Lung (tissue), 12 donors: ENCODE measurements around the gene SGCA. TPM values are rescaled to one million over a fixed set of nuclear protein-coding genes. Genes with fewer than 3 reads are reported as not detected.

Source experiments
- ATAC-seq: fragments of 200-7000 bp; cut with Tn5 transposase; one replicate; pipeline ENCODE4 v1.9.1; 2020; ENCODE audit warnings: moderate number of reproducible peaks; ENCODE audit not compliant: insufficient read depth, low FRiP score
- DNase-seq, 3 donors: peaks; one replicate each; pipeline ENCODE4 v3.0.0-alpha.2; 2013 to 2017
- H3K27ac ChIP-seq, 2 donors: one replicate each; pipeline ENCODE4 v1.5.1; 2013; ENCODE audit warnings: mild to moderate bottlenecking in 2 of 2, moderate library complexity in 2 of 2, control low read depth in 1 of 2, inconsistent platforms in 1 of 2, low read depth in 1 of 2, low read length in 1 of 2
- H3K27me3 ChIP-seq, 3 donors: one replicate each; pipeline ENCODE4 v1.5.1; 2013; ENCODE audit warnings: low read length in 2 of 3; ENCODE audit not compliant: control insufficient read depth in 3 of 3, insufficient read depth in 3 of 3
- H3K36me3 ChIP-seq, 4 donors: one replicate each; pipeline ENCODE4 v1.5.1; 2013; ENCODE audit warnings: low read length in 4 of 4, mild to moderate bottlenecking in 1 of 4, moderate library complexity in 1 of 4; ENCODE audit not compliant: control insufficient read depth in 4 of 4, insufficient read depth in 4 of 4
- H3K4me1 ChIP-seq, 5 donors: one replicate each; pipeline ENCODE4 v1.5.1; 2013; ENCODE audit warnings: low read length in 5 of 5, mild to moderate bottlenecking in 2 of 5, moderate library complexity in 1 of 5; ENCODE audit not compliant: control insufficient read depth in 5 of 5, insufficient read depth in 5 of 5
- H3K4me3 ChIP-seq: one replicate; pipeline ENCODE4 v1.5.1; 2013; ENCODE audit warnings: mild to moderate bottlenecking, control low read depth, moderate library complexity
- H3K9ac ChIP-seq, 2 donors: one replicate each; pipeline ENCODE4 v1.5.1; 2013; ENCODE audit warnings: low read length in 2 of 2, control low read depth in 1 of 2; ENCODE audit not compliant: insufficient read depth in 1 of 2
- H3K9me3 ChIP-seq, 4 donors: one replicate each; pipeline ENCODE4 v1.5.1; 2013; ENCODE audit warnings: low read length in 3 of 4, mild to moderate bottlenecking in 1 of 4, moderate library complexity in 1 of 4; ENCODE audit not compliant: control insufficient read depth in 4 of 4, insufficient read depth in 3 of 4
- WGBS, 2 donors: extraction: QIAGEN DNeasy Blood & Tissue Kit; methylation state at CpG; one replicate each; pipeline ENCODE4 v1.1.7; 2013; 5-methylcytosine and 5-hydroxymethylcytosine counted together
- polyA plus RNA-seq, 2 donors: library from polyadenylated mRNA; stranded (reverse); fragments of 200-250 nt; gene quantifications; one replicate each; pipeline ENCODE4 v1.2.1, GENCODE V29; 2013
- total RNA-seq, 2 donors: library from RNA; depleted of rRNA in 1 of 2; stranded (reverse); fragments of >200 nt in 1 of 2; gene quantifications; one replicate each; pipeline ENCODE4 v1.2.1, GENCODE V29; 2014 to 2021
- TF ChIP-seq, protein P1 (sequence below): IDR thresholded peaks from 2 replicates; pipeline ENCODE4 v1.5.1; 2012; ENCODE audit warnings: mild to moderate bottlenecking; ENCODE audit errors: control extremely low read depth, extremely low read depth
- donor health status: control.
- donor health status: control.
- donor health status: Bipolar disorder and iron deficiency.
- donor health status: healthy.
- donor health status: DM: yes; HTN: yes; CAD: no.

The SGCA gene
- total and polyA plus RNA-seq, 4 donors: 5.0 to 19.4 (median 14.0) TPM

DNA sequence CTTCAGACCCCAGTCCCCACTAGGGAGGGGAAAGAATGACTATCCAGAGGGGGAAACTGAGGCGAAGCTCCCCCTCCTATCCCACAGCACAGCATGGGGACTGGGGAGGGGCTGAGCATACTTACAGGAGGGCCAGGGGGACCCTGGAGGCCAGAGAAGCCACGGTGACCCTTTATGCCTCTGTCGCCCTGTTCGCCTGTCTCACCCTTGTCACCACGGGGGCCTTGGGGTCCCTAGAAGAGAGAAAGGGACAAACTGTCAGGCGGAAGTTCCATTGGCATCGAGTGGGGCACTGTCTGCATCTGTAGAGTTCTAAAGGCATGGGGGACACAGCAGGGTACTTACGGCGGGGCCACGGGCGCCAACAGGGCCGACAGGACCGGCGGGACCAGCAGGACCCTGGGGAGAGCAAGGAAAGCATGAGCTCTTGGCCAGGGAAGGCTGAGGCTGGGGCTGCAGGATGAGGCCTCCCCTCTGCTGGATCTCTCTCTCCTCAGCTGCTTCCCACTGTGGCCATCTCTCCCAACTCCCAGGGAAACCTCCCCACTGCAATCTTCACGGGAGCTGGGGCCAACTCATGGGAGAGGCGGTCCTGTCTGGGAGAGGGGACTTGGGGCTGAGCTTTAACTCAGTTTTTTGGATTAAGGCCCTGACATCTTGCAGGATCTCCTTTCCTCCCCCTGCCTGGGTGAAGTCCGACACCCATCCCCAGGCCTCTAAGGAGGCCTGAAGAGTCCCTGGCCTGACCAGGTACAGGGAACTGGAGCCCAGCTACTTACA is 22.1 kb downstream of the SGCA start:
- Histone ChIP-seq H3K27ac (no peak overlapping the region), H3K4me3 (no peak overlapping the region), H3K27me3 (no peaks in the 10 kb centered on the region), H3K9ac (no peak overlapping the region), H3K4me1 (peaks cover 0 to 14% (median 0%) of the 10 kb centered on the region in 5 donors), H3K36me3 (peaks cover 4 to 67% (median 37%) of the 10 kb centered on the region in 4 donors), H3K9me3 (no peaks in the 10 kb centered on the region)
- ATAC-seq (no peak), DNase-seq (peak in 1 of 3 donors; percentile 27)
- WGBS, 2 donors: 87 to 92% methylated on average over 17 of the region's 17 CpGs
- TF ChIP-seq, protein P1, sequence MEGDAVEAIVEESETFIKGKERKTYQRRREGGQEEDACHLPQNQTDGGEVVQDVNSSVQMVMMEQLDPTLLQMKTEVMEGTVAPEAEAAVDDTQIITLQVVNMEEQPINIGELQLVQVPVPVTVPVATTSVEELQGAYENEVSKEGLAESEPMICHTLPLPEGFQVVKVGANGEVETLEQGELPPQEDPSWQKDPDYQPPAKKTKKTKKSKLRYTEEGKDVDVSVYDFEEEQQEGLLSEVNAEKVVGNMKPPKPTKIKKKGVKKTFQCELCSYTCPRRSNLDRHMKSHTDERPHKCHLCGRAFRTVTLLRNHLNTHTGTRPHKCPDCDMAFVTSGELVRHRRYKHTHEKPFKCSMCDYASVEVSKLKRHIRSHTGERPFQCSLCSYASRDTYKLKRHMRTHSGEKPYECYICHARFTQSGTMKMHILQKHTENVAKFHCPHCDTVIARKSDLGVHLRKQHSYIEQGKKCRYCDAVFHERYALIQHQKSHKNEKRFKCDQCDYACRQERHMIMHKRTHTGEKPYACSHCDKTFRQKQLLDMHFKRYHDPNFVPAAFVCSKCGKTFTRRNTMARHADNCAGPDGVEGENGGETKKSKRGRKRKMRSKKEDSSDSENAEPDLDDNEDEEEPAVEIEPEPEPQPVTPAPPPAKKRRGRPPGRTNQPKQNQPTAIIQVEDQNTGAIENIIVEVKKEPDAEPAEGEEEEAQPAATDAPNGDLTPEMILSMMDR: no peak

DNA sequence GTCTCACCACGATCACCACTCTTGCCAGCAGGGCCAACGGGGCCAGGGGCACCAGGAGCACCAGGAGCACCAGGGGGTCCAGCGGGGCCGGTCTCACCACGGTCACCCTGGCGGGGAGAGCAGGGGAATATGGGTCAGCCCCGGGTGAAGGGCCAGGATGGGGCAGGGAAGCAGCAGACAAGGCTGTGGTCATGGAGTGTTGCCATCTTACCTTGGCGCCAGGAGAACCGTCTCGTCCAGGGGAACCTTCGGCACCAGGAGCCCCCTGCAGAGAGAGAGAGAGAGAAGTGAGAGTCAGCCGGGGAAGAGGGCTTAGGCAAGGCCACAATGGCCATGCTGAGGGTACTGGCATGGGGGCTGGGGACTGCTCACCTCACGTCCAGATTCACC is 22.7 kb downstream of the SGCA start:
- Histone ChIP-seq H3K9me3 (no peaks in the 10 kb centered on the region), H3K36me3 (peaks cover 4 to 69% (median 38%) of the 10 kb centered on the region in 4 donors), H3K4me1 (peaks cover 0 to 14% (median 0%) of the 10 kb centered on the region in 5 donors), H3K27ac (no peak overlapping the region), H3K4me3 (no peak overlapping the region), H3K27me3 (no peaks in the 10 kb centered on the region), H3K9ac (no peak overlapping the region)
- TF ChIP-seq, protein P1: no peak
- 82 to 86% methylated on average over 13 of the region's 13 CpGs for WGBS, 2 donors
- ATAC-seq (no peak), DNase-seq (no peak)

DNA sequence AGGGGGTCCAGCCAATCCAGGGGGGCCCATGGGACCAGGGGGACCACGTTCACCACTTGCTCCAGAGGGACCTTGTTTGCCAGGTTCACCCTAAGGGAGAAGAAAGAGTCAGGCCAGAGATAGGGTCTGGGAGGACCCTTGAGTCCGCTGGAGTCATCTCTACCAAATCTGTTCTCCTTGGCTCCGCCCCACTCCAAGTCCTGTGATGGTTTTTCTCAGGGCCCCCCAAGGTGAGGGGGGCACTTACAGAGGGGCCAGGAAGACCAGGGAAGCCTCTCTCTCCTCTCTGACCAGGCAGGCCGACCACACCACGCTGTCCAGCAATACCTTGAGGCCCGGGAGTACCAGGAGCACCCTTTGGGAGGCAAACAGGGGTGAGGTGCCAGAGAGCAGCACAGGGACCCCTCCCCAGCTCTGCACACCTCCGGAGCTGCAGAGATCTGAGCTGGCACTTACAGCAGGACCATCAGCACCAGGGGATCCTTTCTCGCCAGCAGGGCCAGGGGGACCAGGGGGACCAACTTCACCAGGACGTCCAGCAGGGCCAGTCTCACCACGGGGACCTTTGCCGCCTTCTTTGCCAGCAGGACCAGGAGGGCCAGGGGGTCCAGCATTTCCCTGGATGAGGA is 23.2 kb downstream of the SGCA start:
- TF ChIP-seq, protein P1: no peak
- ATAC-seq (no peak), DNase-seq (no peak)
- Histone ChIP-seq H3K27ac (no peak overlapping the region), H3K4me3 (no peak overlapping the region), H3K9me3 (no peaks in the 10 kb centered on the region), H3K36me3 (peaks cover 4 to 74% (median 40%) of the 10 kb centered on the region in 4 donors), H3K9ac (no peak overlapping the region), H3K4me1 (peaks cover 0 to 16% (median 0%) of the 10 kb centered on the region in 5 donors), H3K27me3 (no peaks in the 10 kb centered on the region)
- WGBS, 2 donors: 81 to 86% methylated on average over 11 of the region's 11 CpGs
